OCI-LY7 (cell line): ENCODE results near the gene PHACTR3. TPM values are rescaled to one million over a fixed set of nuclear protein-coding genes. Genes with fewer than 3 reads are reported as not detected.

Source experiments
- BruUV-seq: library from RNA; stranded (reverse); fragments of 400-500 nt; replicated peaks from 2 replicates; lab custom pipeline; 2021; lab: Mats Ljungman, UMichigan
- CTCF ChIA-PET: fragments of 300-600 bp; sonication (Branson Sonifier 250); formaldehyde crosslinking; loops from one replicate; lab custom pipeline; 2022; ENCODE audit warnings: antibody characterized with exemption; ENCODE audit not compliant: unreplicated experiment; lab: Charles Lee
- POLR2A ChIA-PET: fragments of 300-600 bp; sonication (Branson Sonifier 250); formaldehyde crosslinking; loops from one replicate; lab custom pipeline; 2022; ENCODE audit warnings: antibody characterized with exemption; lab: Charles Lee
- DNase-seq: peaks from one replicate; pipeline ENCODE4 v3.0.0-alpha.2; 2015; ENCODE audit warnings: low spot score
- H2AFZ ChIP-seq: fragments of 200-600 bp; sonication (generic), shearing (Covaris generic); 2 replicates; pipeline ENCODE4 v1.6.1; 2014; ENCODE audit warnings: mild to moderate bottlenecking, antibody characterized with exemption, low read length, moderate library complexity
- H3K27ac ChIP-seq: fragments of 200-600 bp; sonication (generic); 2 replicates; pipeline ENCODE4 v1.5.1; 2014; ENCODE audit warnings: mixed run types, low read depth, mild to moderate bottlenecking, moderate library complexity, low read length, inconsistent platforms; ENCODE audit not compliant: poor library complexity, severe bottlenecking
- H3K36me3 ChIP-seq: fragments of 200-600 bp; sonication (generic); 2 replicates; pipeline ENCODE4 v1.6.1; 2014; ENCODE audit warnings: mild to moderate bottlenecking, antibody characterized with exemption, low read length, moderate library complexity, mixed read lengths; ENCODE audit not compliant: insufficient read depth
- H3K4me1 ChIP-seq: fragments of 200-600 bp; sonication (generic); 2 replicates; pipeline ENCODE4 v1.5.1; 2014; ENCODE audit warnings: mild to moderate bottlenecking, low read length; ENCODE audit not compliant: insufficient read depth, poor library complexity, severe bottlenecking
- H3K4me2 ChIP-seq: fragments of 200-600 bp; sonication (generic); 2 replicates; pipeline ENCODE4 v1.6.1; 2014; ENCODE audit warnings: mild to moderate bottlenecking, low read length
- H3K4me3 ChIP-seq: fragments of 200-600 bp; sonication (generic); 2 replicates; pipeline ENCODE4 v1.5.1; 2014; ENCODE audit warnings: mild to moderate bottlenecking, low read depth, low read length; ENCODE audit not compliant: poor library complexity, severe bottlenecking
- H3K79me2 ChIP-seq: fragments of 200-600 bp; sonication (generic); 2 replicates; pipeline ENCODE4 v1.6.1; 2016; ENCODE audit warnings: low read depth, mild to moderate bottlenecking, low read length, moderate library complexity, mixed read lengths; ENCODE audit not compliant: insufficient read depth
- H3K9me2 ChIP-seq: fragments of 200-600 bp; sonication (generic); 2 replicates; pipeline ENCODE4 v1.6.1; 2016; ENCODE audit warnings: mild to moderate bottlenecking, low read length, mixed read lengths; ENCODE audit not compliant: insufficient read depth
- H3K9me3 ChIP-seq: fragments of 200-600 bp; sonication (generic); 2 replicates; pipeline ENCODE4 v1.6.1; 2014; ENCODE audit warnings: mild to moderate bottlenecking, mixed run types, low read length, mixed read lengths
- H4K20me1 ChIP-seq: fragments of 200-600 bp; sonication (generic); 2 replicates; pipeline ENCODE4 v1.6.1; 2014; ENCODE audit warnings: mild to moderate bottlenecking, antibody characterized with exemption, low read length, moderate library complexity, mixed read lengths; ENCODE audit not compliant: insufficient read depth
- EZH2phosphoT487 ChIP-seq: fragments of 200-600 bp; sonication (generic); IDR thresholded peaks from 2 replicates; pipeline ENCODE4 v1.6.1; 2018; ENCODE audit warnings: low read depth, borderline replicate concordance, mild to moderate bottlenecking, mixed run types, antibody characterized with exemption, low read length, moderate library complexity, mixed read lengths
- intact Hi-C: fragments of 100-400 bp; cut with micrococcal nuclease; formaldehyde crosslinking; loops from one replicate; pipeline ENCODE4 v1.10.0; 2022; ENCODE audit not compliant: unreplicated experiment
- total RNA-seq, 2 experiments: library from RNA; depleted of rRNA in 1 of 2; stranded (reverse); fragments of >200 nt in 1 of 2; shearing (Covaris generic) in 1 of 2; gene quantifications; 2 replicates each; pipeline ENCODE4 v1.2.3, GENCODE V29; 2014 to 2022
- TF ChIP-seq, protein P1 (sequence below): fragments of 200-600 bp; sonication (generic); conservative IDR thresholded peaks from 2 replicates; pipeline ENCODE4 v1.5.1; 2014; ENCODE audit warnings: mild to moderate bottlenecking, antibody characterized with exemption, low read length, moderate library complexity, mixed read lengths

PHACTR3 gene
- total RNA-seq, 2 experiments from 2014 or later: 0.32 TPM; not detected in 1

GRCh38 chr20:59644371-59644939 lies 40.1 kb downstream of the PHACTR3 start:
- CTCF ChIA-PET: no interaction called here

GRCh38 chr20:59645271-59645670 lies 40.9 kb downstream of the PHACTR3 start:
- no peaks in the 10 kb centered on the region for H4K20me1 ChIP-seq
- H3K4me2 ChIP-seq: no peak overlapping the region
- no peak overlapping the region for H2AFZ ChIP-seq
- no peak for TF ChIP-seq EZH2phosphoT487
- TF ChIP-seq, protein P1, sequence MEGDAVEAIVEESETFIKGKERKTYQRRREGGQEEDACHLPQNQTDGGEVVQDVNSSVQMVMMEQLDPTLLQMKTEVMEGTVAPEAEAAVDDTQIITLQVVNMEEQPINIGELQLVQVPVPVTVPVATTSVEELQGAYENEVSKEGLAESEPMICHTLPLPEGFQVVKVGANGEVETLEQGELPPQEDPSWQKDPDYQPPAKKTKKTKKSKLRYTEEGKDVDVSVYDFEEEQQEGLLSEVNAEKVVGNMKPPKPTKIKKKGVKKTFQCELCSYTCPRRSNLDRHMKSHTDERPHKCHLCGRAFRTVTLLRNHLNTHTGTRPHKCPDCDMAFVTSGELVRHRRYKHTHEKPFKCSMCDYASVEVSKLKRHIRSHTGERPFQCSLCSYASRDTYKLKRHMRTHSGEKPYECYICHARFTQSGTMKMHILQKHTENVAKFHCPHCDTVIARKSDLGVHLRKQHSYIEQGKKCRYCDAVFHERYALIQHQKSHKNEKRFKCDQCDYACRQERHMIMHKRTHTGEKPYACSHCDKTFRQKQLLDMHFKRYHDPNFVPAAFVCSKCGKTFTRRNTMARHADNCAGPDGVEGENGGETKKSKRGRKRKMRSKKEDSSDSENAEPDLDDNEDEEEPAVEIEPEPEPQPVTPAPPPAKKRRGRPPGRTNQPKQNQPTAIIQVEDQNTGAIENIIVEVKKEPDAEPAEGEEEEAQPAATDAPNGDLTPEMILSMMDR: no peak
- no peak overlapping the region for H3K27ac ChIP-seq
- no peaks in the 10 kb centered on the region for H3K9me3 ChIP-seq
- no TSS peak for BruUV-seq
- POLR2A ChIA-PET: no interaction called here
- intact Hi-C loops: no loop called here
- H3K79me2 ChIP-seq: no peaks in the 10 kb centered on the region
- no peak overlapping the region for H3K4me3 ChIP-seq
- no peaks in the 10 kb centered on the region for H3K36me3 ChIP-seq
- no peaks in the 10 kb centered on the region for H3K4me1 ChIP-seq
- no peaks in the 10 kb centered on the region for H3K9me2 ChIP-seq
- DNase-seq: no peak
- CTCF ChIA-PET: no interaction called here

More at GRCh38 chr20:59644371-59644939, 40.1 kb downstream of the PHACTR3 start:
- BruUV-seq: no TSS peak
- Histone ChIP-seq H2AFZ (no peak overlapping the region), H3K27ac (no peak overlapping the region), H3K4me3 (no peak overlapping the region), H4K20me1 (no peaks in the 10 kb centered on the region), H3K79me2 (no peaks in the 10 kb centered on the region), H3K36me3 (no peaks in the 10 kb centered on the region), H3K9me2 (no peaks in the 10 kb centered on the region), H3K9me3 (no peaks in the 10 kb centered on the region), H3K4me2 (no peak overlapping the region), H3K4me1 (no peaks in the 10 kb centered on the region)
- intact Hi-C loops: no loop called here
- POLR2A ChIA-PET: no interaction called here
- TF ChIP-seq EZH2phosphoT487: no peak
- TF ChIP-seq, protein P1: no peak
- no peak for DNase-seq

- Histone ChIP-seq H3K4me2 (no peak overlapping the region), H3K36me3 (no peaks in the 10 kb centered on the region), H3K79me2 (no peaks in the 10 kb centered on the region), H3K4me3 (no peak overlapping the region), H3K4me1 (no peaks in the 10 kb centered on the region), H4K20me1 (no peaks in the 10 kb centered on the region), H3K9me2 (no peaks in the 10 kb centered on the region), H3K27ac (no peak overlapping the region), H3K9me3 (no peaks in the 10 kb centered on the region), H2AFZ (no peak overlapping the region)
- ChIA-PET CTCF (no interaction called here), POLR2A (no interaction called here)
- intact Hi-C loops: no loop called here
- no peak for TF ChIP-seq EZH2phosphoT487
- TF ChIP-seq, protein P1: 0 out of 2 replicates have a peak, but pooled peaks have one; percentile 19
- DNase-seq: no peak
- no TSS peak for BruUV-seq
These were observed 41.4 kb downstream of the PHACTR3 start for GRCh38 chr20:59645761-59646171.
